Endothelial cell of umbilical vein (primary cell): ENCODE measurements around the gene CASKIN1. TPM values are rescaled to one million over a fixed set of nuclear protein-coding genes. Genes with fewer than 3 reads are reported as not detected.
A peak's percentile ranks its signal among the peaks of the same experiment; 100 is the strongest.

ENCODE experiments used
- BruUV-seq: library from RNA; stranded (reverse); fragments of 400-500 nt; replicated peaks from 2 replicates; lab custom pipeline; 2021; lab: Mats Ljungman, UMichigan
- CTCF ChIA-PET: fragments of 300-600, 350-600 bp; sonication (Branson Sonifier 250); formaldehyde crosslinking; loops from one replicate; lab custom pipeline; 2021; ENCODE audit warnings: antibody characterized with exemption, inconsistent platforms; lab: Charles Lee
- POLR2A ChIA-PET: fragments of 300-600, 350-600 bp; sonication (Branson Sonifier 250); formaldehyde crosslinking; loops from one replicate; lab custom pipeline; 2021; ENCODE audit warnings: antibody characterized with exemption, inconsistent platforms; lab: Charles Lee
- DNase-seq: peaks from one replicate; pipeline ENCODE4 v3.0.0-alpha.2; 2011; ENCODE audit warnings: low read depth, low spot score
- FAIRE-seq: peaks from 2 replicates; lab custom pipeline; 2011; peaks lifted over from hg19 to GRCh38; lab: Jason Lieb, UNC
- H2AFZ ChIP-seq: 2 replicates; pipeline ENCODE4 v1.6.0; 2012; ENCODE audit warnings: low read depth, low read length, control low read depth, inconsistent platforms
- H3K27ac ChIP-seq: 2 replicates; pipeline ENCODE4 v1.5.1; 2011; ENCODE audit warnings: low read depth, mild to moderate bottlenecking, control low read depth, low read length, moderate library complexity; ENCODE audit not compliant: insufficient read depth
- H3K27me3 ChIP-seq, 2 experiments: 2 replicates each; pipeline versions ENCODE4 v1.6.0 to v1.6.1; 2011; ENCODE audit warnings: low read length in 2 of 2, mixed read lengths in 1 of 2; ENCODE audit not compliant: control insufficient read depth in 2 of 2, insufficient read depth in 2 of 2
- H3K36me3 ChIP-seq, 2 experiments: 2 replicates in 1 of 2; 3 replicates in 1 of 2; pipeline ENCODE4 v1.5.1; 2011; ENCODE audit warnings: low read length in 2 of 2, mild to moderate bottlenecking in 1 of 2, moderate library complexity in 1 of 2; ENCODE audit not compliant: control insufficient read depth in 2 of 2, insufficient read depth in 2 of 2; ENCODE audit errors: extremely low read depth in 1 of 2
- H3K4me1 ChIP-seq: 3 replicates; pipeline ENCODE4 v1.5.1; 2011; ENCODE audit warnings: mild to moderate bottlenecking, low read length; ENCODE audit not compliant: control insufficient read depth, insufficient read depth; ENCODE audit errors: extremely low read depth
- H3K4me2 ChIP-seq: 2 replicates; pipeline ENCODE4 v1.6.1; 2011; ENCODE audit warnings: low read length, control low read depth, mixed read lengths; ENCODE audit not compliant: insufficient read depth
- H3K4me3 ChIP-seq, 3 experiments: fragments of 200-600 bp in 1 of 3; sonication (generic), shearing (Covaris generic) in 1 of 3; replicated peaks in 1 of 3; 2 replicates each; pipeline ENCODE4 v1.5.1; 2011 to 2016; ENCODE audit warnings: control low read depth in 3 of 3, low read length in 3 of 3, mild to moderate bottlenecking in 2 of 3, inconsistent platforms in 1 of 3, low read depth in 1 of 3, moderate library complexity in 1 of 3; ENCODE audit not compliant: insufficient read depth in 1 of 3
- H3K79me2 ChIP-seq: 2 replicates; pipeline ENCODE4 v1.6.0; 2012; ENCODE audit warnings: low read length, inconsistent platforms; ENCODE audit not compliant: control insufficient read depth, insufficient read depth
- H3K9ac ChIP-seq: replicated peaks from 2 replicates; pipeline ENCODE3; 2011; ENCODE audit warnings: low read length, control low read depth; ENCODE audit not compliant: insufficient read depth; ENCODE audit errors: extremely low read depth
- H3K9me1 ChIP-seq: replicated peaks from 3 replicates; pipeline ENCODE4 v1.6.0; 2011; ENCODE audit warnings: mild to moderate bottlenecking, low read length; ENCODE audit not compliant: control insufficient read depth, insufficient read depth; ENCODE audit errors: extremely low read depth
- H3K9me3 ChIP-seq: replicated peaks from 2 replicates; pipeline ENCODE4 v1.5.1; 2012; ENCODE audit warnings: low read length, inconsistent platforms; ENCODE audit not compliant: control insufficient read depth, insufficient read depth
- H4K20me1 ChIP-seq: replicated peaks from 2 replicates; pipeline ENCODE3; 2011; ENCODE audit warnings: mild to moderate bottlenecking, low read length; ENCODE audit not compliant: control insufficient read depth, insufficient read depth; ENCODE audit errors: extremely low read depth
- POLR2AphosphoS5 ChIP-seq: IDR thresholded peaks from 2 replicates; pipeline ENCODE4 v1.6.1; 2012; ENCODE audit warnings: low read depth, mild to moderate bottlenecking, control low read depth, low read length, moderate library complexity; ENCODE audit not compliant: insufficient read depth
- dilution Hi-C: fragments of 300-500 bp; cut with MboI; formaldehyde crosslinking; loops from one replicate; pipeline ENCODE4 v1.15.0; 2019; ENCODE audit warnings: low sequenced_read_pairs; ENCODE audit not compliant: extremely low pct_ligation_motif_present
- intact Hi-C: fragments of 100-400 bp; cut with micrococcal nuclease; formaldehyde crosslinking; loops from one replicate; pipeline ENCODE4 v1.10.0; 2022
- polyA plus RNA-seq, 4 experiments: library from polyadenylated mRNA; depleted of rRNA in 3 of 4; stranded (reverse) in 3 of 4; unstranded in 1 of 4; fragments of >200 nt; gene quantifications; 2 replicates each; pipeline versions ENCODE4 v1.2.1 to v1.2.3, GENCODE V29; 2011 to 2012; ENCODE audit warnings: missing spikeins in 1 of 4
- total RNA-seq: library from RNA; stranded (reverse); gene quantifications from 2 replicates; pipeline ENCODE4 v1.2.3, GENCODE V29; 2021
- TF ChIP-seq, protein P1 (sequence below): IDR thresholded peaks from 2 replicates; pipeline ENCODE4 v1.6.1; 2011; ENCODE audit not compliant: insufficient read depth, insufficient read length

Gene CASKIN1
- total and polyA plus RNA-seq, 2 donors (not counting 3 experiments of a cell fraction or from before 2014, with no cell fraction given) = 0.11 to 0.58 TPM

- CTCF ChIA-PET = interaction anchor here (1.1 to 2.1 kb wide), 7 partner anchors 10 to 153 kb away, joined by 3 to 14 read pairs (median 9); partner anchors contain the start of gene ECI1
- Histone ChIP-seq H3K4me3 (peak overlapping the region; percentile 24 to 83 (median 54)), H3K27me3 (no peaks in the 10 kb centered on the region), H4K20me1 (no peaks in the 10 kb centered on the region), H3K4me2 (peak overlapping the region; percentile 87), H3K9me3 (no peaks in the 10 kb centered on the region), H3K79me2 (peaks cover 91% of the 10 kb centered on the region), H3K4me1 (peaks cover 43% of the 10 kb centered on the region), H3K9me1 (no peaks in the 10 kb centered on the region), H2AFZ (no peak overlapping the region), H3K27ac (peak overlapping the region; percentile 35), H3K9ac (peak overlapping the region; percentile 67), H3K36me3 (peaks cover 2 to 6% of the 10 kb centered on the region in 2 experiments)
- dilution Hi-C loops (loop anchor here (25.0 kb wide), 1 partner anchor 119 kb away; the partner anchor contains the start of genes NHERF2, NTHL1 and TSC2), intact Hi-C loops (loop anchor here (1.0 to 2.0 kb wide), 7 partner anchors 14 to 148 kb away; partner anchors contain the start of genes E4F1, ECI1, MLST8 and NTHL1)
- peak; percentile 31 for TF ChIP-seq POLR2AphosphoS5
- TF ChIP-seq, protein P1, sequence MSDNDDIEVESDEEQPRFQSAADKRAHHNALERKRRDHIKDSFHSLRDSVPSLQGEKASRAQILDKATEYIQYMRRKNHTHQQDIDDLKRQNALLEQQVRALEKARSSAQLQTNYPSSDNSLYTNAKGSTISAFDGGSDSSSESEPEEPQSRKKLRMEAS = no peak
- BruUV-seq = TSS peak; percentile 69
- peak; percentile 65 for DNase-seq
- FAIRE-seq = peak; percentile 75
- POLR2A ChIA-PET = interaction anchor here (0.6 to 2.4 kb wide), 34 partner anchors 11 to 192 kb away, joined by 3 to 32 read pairs (median 6); partner anchors contain the start of genes ECI1, MLST8, NTHL1 and PGP
Measured at GRCh38 chr16:2155977-2156848, 40.2 kb downstream of the CASKIN1 start.
